RPMI7951 (cell line): ENCODE measurements around the gene ARMH1. TPM values are rescaled to one million over a fixed set of nuclear protein-coding genes. Genes with fewer than 3 reads are reported as not detected.
"Not testable (repeated sequence)": the region's sequence is repeated elsewhere in the genome, so short reads cannot be mapped to it uniquely, and the experiment has no call there.

Source experiments
- DNase-seq: peaks from one replicate; pipeline ENCODE4 v3.0.0-alpha.2; 2012; ENCODE audit warnings: low read depth
- total RNA-seq: library from RNA; depleted of rRNA; stranded (reverse); fragments of >200 nt; shearing (Covaris generic); gene quantifications from 2 replicates; pipeline ENCODE4 v1.2.3, GENCODE V29; 2014

Gene ARMH1
- total RNA-seq, 1 experiment from 2014 or later = not detected

DNA sequence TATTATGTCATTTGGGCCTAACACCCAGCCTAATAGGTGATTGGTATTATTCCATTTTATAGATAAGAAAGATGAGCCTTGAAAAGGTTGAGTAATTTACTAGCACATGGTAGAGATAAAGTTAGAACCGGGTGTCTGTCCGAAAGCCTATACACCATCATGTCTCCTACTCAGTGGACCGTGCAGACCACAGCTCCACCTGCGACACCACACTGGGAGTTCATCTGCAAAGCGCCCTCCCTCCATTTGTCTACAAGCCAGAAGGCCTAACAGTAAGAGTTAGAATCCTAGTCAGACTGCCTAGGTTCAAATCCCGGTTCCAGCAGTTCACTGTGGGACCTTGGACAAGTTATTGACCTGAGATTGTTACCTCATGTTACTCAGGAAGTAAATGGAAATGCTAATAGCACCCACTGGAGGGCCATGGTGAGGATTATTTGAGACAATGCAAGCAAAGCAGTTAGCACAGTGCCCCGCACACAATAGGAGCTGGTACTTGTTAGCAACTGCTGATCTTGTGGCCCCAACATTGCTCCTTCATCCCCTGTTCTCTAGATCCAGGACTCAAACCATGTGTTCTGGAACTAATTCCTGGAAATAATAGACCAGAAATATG, 20.5 kb downstream of the ARMH1 start:
- no peak for DNase-seq

DNA sequence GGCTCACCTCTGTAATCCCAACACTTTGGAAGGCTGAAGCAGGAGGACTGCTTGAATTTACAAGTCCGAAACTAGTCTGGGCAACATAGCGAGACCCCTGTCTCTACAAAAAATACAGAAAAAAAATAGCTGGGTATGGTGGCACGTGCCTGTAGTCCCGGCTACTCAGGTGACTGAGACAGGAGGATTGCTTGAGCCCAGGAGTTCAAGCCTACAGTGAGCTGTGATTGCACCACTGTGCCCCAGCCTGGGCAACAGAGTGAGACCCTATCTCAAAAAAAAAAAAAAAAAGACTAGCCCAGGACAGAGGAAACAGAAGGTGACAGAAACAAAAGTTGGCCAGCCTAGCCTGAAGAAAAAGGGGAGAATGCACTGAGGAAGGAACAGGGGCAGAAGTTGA, 21.2 kb downstream of the ARMH1 start:
- no peak for DNase-seq

DNA sequence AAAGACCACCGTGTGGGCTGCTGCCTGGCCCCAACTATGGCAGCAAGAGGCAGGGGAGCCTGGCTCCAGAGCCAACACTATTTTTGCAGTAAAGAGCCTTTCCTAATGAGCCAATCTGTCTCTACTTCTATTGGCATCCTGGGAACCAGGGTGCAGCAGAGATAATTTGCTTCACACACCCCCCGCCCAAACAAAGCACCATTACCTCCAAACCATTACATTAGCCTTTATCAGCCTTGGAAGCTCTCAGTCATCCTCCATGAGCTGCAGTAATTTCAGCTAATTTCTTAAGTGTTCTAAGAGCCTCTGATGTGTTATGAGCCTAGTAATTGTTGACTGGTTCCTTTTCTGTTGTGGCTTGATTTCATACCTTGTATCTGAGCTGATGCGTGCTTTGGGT, 21.6 kb downstream of the ARMH1 start:
- DNase-seq = no peak

DNA sequence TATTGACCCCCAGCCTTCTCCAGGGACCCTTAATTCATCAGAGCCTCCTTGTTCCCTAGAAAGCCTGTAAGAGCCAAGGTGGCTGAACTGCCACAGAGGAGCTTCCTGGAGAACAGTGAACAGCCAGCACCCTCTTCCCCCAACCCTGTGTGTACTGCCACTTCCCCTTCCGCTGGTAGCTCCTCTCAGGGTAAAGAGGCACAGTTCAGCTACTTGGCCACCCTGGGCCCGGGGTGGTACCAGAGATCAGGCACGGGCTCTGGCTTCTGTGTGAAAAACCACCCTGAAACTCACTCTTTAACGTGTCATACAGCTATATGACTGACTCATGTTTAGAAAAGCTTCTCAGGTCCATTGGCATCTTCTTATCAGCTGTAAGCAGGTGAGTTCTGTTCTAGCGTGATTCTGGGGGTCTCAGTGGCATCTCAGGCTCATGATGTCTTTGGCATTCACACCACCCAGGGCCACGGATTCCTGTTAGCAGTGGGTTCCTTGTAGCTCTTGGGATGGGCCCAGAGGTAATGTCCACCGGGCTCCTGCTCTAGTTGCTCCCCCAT, 22.4 kb downstream of the ARMH1 start:
- DNase-seq = no peak

- no peak for DNase-seq
Observed at GRCh38 chr1:44698138-44698537, 23.6 kb downstream of the ARMH1 start.

DNA sequence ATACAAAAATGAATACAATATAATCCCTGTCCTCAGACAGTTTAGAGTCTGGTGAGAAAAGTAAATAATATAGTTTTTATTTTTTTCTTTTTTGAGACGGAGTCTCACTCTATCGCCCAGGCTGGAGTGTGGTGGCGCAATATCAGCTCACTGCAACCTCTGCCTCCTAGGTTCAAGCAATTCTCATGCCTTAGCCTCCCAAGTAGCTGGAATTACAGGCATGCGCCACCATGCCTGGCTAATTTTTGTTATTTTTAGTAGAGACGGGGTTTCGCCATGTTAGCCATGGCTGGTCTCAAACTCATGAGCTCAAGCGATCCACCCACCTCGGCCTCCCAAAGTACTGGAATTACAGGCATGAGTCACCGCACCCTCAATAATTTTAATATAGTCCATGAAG, 24.9 kb downstream of the ARMH1 start:
- not testable (repeated sequence) for DNase-seq

GRCh38 chr1:44700573-44700972, 26.1 kb downstream of the ARMH1 start:
- DNase-seq = no peak

DNA sequence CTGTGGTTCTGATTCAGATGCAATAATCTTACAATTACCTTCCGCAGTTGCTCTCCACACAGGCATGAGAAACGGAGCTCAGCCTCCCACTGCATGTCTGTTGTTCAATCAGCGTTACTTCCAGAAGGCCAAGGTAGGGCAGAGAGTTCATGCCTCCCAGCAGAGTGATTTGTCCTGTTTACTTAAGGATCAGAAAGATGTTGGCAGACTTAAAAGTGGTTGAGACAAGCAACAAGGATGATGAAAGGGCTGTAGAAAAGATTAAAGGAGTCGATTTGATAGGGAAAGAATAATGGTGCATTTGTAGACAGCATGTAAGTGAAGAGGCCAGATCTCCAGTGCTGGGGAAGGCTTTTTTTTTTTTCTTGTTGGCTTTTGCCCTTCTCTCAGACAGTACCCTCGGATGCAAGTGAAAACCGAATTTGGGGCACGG, 26.6 kb downstream of the ARMH1 start:
- DNase-seq = no peak

- no peak for DNase-seq
Observed at GRCh38 chr1:44705470-44705869, 31.0 kb downstream of the ARMH1 start.

DNA sequence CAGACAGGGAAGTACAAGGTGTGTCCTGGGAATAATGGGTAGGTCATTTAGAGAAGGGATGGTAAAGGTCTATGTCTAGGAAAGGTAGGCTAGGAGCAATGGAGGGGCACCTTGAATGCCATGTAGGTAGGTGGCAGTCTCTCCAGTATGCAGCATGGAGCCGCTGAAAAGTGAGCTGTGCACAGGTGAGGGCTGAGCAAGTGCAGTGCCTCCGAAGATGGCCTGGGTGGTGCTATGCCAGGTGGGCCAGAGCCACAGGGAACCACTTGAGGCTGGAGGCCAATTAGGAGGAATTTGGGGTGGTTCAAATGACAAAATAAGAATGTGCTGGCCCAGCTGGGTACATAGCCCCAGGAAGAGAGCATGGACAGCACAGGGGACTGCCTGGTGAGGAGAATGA, 31.4 kb downstream of the ARMH1 start:
- DNase-seq = no peak

- peak; percentile 92 for DNase-seq
Observed at GRCh38 chr1:44707112-44707881, 32.8 kb downstream of the ARMH1 start.

DNA sequence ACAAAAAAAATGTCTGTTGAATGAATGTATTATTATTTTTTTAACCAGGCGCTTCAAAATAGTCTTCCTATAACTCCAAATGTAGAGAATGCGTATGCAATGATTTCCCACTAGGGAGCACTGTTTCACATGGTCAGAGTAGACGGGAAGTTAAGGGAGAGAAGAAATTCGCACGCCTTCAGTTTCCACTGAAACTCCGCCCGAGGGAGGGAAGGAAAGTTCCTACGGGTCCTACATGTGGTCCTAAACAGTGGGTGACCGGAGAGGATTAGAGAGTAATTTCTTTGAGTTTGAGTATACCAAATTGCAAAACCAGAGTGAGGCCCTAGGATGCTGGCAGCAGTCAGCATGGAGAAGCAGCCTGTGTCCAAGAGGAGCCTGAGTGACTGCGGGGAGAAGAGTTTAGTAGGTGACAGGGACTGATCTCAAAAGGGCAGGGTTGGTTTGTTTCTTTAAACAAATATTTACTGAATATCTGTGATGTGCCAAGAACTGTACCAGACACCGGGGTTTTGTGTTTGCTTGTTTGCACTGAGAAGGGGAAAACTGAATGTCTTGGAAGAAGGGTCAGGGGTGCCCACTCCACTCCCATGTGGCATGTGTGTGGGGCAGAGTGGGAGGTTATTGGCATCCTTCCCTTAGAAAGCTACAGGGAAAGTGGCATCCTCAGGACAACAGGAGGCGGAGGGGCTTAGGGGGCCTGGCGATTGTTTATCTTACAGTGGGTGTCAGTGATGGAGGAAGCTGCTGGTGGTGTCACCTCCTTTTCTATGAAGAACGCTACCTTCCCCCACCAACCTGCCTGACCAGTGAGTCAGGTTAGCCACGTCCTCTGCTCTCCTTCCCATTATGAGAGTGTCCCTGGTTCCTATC, 33.7 kb downstream of the ARMH1 start:
- peak; percentile 75 for DNase-seq

DNA sequence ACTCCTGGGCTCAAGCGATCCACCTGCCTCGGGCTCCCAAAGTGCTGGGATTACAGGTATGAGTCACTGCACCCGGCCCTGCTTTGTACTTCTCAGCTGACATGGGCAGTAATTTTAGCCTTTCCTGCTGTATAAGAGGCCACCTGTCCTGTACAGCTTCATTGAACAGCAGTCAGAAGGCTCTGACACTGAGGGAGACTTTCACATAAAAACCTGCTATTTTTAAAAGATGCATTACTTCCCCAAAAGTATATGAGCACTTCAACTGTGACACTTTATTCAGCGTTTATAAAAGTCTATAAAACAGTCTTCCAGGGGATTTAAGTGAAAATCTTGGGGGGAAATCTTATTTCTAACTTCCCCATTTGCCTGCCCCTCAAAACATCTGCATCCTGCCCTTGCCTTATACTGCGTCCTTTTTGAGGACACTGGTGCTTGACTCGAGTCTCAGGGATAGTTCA, 38.8 kb downstream of the ARMH1 start:
- DNase-seq = no peak

GRCh38 chr1:44714532-44714931, 40.0 kb downstream of the ARMH1 start:
- DNase-seq = no peak

DNA sequence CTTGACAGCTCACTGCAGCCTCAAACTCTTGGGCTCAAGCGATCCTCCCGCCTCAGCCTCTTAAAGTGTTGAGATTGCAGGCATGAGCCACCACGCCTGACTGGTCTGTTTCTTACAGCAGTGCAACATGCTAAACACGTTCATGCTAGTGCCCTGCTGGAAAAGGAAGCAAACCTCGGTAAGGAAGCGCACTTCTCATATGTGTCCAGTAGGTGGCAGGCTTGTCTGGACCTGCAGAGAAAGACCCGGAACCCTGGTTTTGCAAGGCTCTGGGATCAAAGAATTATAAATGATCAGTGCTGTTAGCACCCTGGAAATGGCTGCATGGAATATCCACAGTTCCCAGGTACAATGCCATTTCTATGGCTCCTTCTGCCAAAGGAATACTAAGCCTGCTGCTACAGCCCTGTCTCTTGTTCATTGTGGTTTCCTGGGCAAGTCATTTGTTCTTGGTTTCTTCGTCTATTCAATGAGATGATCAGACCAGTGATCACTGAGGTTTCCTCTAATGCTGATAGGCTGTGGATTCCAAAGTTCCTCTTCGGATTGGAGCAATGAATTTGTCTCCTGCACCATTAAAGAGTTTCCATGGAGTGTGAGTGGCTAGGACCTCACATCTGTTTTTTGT, 40.5 kb downstream of the ARMH1 start:
- DNase-seq = peak; percentile 71

GRCh38 chr1:44717156-44717555, 42.6 kb downstream of the ARMH1 start:
- DNase-seq = no peak

- DNase-seq = no peak
Observed at GRCh38 chr1:44717653-44718052, 43.1 kb downstream of the ARMH1 start.

DNA sequence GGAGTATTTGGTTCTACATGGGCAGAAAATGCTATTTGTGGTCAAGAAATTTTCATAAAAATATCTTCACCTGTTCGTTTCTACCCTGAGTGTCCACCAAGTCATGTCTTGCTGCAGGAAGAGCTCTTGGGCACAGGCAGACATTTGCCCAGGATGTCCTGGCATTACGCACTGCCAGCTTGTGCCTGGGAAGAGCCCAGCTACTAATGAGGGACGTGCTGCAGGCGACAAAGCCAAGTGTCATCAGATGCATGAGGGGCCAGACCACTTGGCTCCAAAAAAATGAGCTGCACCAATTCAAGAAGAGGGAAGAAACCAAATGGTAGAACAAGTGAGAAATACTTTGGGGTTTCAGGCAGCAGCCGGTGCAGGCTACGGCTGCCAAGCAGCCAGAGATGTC, 43.6 kb downstream of the ARMH1 start:
- DNase-seq = no peak

DNA sequence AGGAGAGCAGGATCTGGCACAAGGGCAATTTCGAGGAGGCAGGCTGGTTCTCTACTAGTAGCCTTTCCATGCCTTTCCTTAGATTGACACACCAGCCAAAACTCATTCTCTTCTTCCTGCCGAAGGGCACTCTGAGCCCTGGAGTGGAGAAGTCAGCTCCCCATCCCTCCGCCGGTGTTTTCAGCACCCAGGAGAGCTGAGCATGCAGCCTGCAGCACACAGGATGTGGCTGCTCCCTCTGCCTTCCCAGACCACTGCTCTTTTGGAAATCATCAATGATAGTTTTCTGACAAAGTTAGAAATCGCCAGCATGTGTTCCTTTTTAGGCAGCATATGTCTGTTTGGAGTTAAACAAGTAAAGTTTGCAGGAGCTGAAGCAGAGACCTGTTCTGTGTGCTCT, 44.8 kb downstream of the ARMH1 start:
- DNase-seq = peak; percentile 34

DNA sequence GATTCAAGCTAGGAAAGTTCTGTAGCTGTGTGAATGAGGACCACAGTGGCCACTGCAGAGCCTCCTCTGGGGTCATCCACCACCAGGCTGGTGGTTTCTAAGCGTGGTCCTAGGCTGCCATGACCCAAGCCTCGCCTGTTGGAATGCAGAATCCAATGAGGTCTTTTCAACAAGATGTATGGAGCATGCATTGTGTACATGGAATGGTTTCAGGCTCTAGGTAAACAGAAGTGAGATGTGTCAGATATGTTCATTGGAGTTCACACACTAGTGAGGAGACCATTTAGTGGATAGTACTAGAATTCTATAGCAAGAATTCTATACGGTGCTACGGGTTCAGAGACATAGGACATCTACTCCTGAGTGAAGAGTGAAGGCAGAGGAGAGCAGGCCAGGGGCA, 45.8 kb downstream of the ARMH1 start:
- peak; percentile 38 for DNase-seq

DNA sequence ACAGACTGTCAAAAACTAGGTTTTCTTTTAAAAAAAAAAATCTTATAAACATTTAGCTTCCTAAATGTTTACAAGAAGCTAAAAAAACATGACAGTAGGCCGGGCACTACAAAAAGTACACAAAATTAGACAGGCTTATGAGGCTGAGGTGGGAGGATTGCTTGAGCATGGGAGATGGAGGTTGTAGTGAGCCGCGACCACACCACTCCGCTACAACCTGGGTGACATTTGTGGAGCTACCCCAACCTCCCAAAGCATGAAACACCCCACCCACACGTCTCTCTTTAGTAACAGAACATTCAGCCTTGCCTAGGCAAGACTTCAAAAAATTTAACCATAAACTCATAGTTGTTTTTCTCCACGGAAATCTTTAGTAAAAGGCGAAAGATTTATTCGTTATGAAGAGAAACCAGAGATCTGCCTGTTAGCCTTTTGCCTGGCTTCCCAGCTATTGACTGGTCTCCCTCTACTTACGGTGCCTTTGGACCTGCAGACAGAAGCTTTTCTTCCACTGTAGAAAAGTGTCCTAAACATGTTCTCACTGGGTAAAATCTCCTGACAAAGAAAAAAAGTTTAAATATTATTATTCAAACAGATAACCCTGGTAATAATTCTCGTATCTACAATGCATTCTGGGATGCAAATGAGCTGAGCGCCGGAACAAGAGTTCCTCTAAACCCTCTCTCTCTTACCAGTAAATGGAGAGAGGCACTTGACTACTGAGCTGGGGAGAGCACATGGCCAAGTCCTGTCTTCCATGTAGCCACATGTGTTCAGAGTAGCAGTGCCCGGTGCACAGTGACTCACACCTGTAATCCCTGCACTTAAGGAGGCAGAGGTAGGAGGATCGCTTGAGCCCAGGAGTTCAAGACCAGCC, 47.2 kb downstream of the ARMH1 start:
- peak; percentile 99 for DNase-seq
